HG03432 (cell line): ENCODE results near the gene SATB1.

Experiments used
- ATAC-seq: cut with Tn5 transposase; IDR thresholded peaks from one replicate; pipeline ENCODE4 v1.9.1; 2021; ENCODE audit warnings: mild to moderate bottlenecking, moderate library complexity; ENCODE audit not compliant: unreplicated experiment

Gene SATB1

DNA sequence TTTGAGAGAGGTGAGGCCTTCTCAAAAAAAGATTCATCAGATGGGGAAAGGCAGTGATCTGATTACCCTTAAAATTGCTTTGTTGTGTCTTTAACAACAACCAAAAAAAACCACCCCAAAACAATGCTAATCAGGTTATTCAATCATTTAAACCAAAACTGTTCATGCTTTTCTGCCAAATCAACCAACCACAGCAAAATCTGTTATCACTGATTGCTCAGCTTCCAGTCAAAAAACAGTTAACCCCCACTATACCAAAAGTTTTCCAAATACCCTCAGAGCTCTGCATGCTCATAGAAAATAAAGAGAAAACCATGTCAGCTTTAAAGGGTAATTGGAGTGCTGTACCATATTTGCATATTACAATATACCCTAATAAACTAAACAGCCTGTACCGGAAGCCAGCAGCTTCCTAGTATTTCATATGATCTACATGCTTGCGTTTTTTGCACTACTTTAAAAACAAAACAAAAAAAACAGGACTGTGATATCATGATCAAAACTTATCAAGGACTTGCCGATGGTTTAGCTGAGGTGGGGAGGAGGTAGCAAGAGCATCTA, 22.8 kb downstream of the SATB1 start:
- no peak for ATAC-seq

DNA sequence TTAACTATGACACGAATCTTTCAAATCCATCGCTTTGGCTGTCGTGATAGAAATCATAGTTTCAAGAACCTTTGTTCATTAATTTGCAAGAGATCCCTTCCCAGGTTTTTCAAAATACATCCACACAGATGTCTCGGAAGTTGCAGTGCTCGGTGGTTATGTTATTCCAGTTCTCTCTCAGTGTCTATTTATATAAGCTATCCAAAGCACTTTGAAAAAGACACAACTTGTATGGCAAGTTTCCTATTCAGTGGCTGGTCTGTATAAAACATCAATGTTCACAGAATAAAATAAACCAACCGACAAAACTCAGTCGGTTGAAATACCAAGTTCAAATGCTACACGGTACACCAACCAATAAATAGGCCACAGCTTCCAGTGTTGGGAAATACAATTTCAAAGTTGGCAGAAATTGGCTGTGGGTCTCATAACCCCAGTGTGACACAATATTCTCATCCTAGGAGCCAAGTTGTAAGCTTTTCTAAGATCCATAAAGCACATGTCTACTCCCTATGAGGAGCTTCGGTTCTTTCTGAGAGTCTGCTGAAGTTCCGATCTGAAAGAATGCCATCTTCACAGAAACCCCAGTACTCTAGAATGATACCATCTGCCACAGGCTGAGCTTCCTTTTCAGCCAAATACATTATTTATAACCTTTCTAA, 23.7 kb downstream of the SATB1 start:
- no peak for ATAC-seq

DNA sequence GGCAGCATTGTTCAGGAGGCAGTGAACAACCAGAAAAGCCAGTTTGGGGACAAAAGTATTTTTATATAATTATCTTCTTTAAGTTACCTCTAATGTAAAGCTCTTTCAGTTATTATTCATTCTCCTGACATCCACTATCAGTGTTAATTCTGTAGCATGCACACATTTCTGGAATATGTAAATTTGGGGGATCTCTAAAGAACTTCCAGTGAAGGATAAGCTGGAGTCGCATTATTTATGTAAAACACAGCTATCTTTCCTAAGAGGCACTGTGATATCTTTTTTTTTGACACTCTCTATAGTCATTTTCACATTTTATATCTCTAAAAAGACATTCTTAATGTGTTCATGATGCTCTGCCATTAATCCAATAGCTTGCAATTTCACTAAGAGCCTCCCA, 26.7 kb downstream of the SATB1 start:
- ATAC-seq: no peak

DNA sequence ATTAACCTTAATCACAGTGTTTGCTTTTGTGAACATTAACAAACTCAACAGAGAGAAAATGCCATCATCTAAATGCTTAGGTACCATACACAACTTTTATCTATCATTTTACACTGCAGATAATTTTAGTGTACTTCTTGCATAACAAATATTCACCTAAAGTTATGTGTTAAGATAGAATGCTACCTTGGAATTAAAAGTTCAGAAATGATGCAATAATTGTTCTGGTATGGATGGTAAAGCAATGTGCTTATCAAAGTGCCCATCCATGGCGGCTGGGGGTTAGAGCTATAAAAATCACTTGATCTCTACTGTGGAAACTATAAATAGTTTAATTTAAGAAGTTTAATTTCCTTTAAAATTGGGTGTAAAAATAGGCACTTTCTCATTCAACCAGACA, 28.7 kb downstream of the SATB1 start:
- ATAC-seq: no peak

DNA sequence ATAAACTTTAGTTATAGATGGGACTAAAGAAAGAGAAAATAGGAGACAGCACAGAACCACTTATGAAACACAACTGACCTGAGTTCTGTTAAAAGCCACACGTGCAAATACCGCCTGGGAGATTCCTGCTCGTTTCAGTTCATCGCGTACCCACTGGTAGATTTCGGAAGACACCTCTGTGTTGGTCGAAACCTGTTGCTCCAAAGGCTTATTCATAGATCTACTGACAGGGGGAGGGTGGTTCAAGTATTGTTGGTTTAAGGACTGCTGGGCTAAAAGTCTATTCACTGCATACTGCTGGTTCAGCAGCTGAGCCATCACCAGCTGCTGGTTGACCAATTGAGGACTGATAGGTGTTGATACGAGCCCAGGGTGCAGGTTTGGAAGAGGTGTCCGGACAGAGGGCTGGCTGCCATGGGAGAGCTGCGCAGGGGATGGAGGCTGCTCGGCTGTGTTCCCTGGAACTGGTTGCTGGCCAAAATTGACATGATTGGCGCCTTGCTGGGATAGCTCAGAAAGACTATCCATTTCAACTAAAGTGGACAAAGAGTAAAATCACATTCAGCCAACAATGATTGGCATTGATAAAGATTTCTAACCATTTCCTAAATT, 30.6 kb downstream of the SATB1 start:
- ATAC-seq: no peak

DNA sequence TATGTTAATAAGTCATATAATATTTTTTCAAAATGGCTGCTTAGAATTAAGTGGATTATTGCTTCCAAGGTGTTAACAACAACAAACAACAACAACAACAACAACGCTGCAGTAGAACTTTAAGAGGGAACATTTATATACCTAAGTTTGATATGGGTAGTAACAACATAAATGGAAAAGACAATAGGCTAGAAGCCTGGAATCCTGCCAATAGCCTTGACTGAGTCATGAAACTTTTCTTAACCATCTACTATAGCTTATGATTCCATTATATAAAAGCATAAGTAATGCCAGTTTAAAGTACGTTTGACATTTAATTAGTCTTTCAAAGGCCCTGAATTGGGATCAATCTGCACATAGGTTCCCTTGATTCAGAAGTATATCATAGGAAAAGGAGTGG, 31.2 kb downstream of the SATB1 start:
- no peak for ATAC-seq

DNA sequence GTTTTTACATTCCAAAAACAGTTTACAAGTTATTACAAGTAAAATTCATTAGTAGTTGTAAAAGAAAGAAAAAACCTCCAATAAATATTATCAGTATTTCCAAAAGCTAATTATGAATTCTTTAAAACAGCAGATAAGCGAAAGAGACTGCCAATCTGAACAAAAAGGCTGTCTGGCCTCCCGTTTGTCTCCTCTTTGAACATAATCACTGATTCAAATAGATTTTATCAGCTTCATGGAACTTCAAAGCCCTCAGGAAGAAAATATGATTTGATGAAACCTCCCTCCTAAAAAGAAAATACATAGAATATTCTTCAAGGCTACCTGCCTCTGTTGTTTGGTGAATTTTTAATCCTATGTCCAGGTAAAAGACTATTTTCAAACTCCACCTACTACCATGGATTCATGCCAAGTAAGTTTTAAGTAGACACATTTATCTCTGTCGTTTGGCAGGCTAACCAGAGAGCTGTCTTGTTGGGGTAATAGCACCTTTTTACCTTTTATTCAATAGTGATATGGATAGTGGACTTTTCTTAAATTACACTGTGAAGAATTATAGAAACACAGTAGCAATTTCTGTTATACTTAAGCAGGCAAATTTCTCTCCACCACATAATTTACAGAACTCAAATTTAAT, 35.0 kb downstream of the SATB1 start:
- no peak for ATAC-seq

DNA sequence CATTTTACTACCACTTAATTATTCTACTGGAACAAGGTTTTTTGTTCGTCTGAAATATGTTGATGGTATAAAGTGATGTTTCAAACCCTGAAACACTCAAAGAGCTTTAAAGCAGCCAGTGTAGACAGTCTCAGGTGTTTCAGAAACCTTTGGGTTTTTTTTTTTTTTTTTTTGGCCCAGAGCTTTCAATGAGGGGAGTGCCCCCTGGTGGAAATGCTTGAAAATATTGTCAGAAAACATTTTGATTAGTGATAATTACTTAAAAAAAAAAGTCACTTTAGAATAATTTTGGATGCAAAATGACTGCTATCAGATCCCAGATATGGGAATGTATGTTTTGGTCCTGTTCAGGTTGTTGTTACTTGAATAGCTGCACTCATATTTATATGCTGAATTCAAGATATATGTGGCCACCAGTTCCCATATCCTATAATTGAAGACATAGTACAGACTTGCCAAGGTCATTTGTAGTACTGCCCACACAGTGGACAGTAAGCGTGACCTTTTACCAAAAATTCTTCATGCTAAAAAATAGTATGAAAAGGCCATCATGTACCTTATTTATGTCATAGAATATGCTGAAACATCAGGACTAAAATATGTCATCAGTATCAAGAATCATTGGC, 35.9 kb downstream of the SATB1 start:
- ATAC-seq: no peak

DNA sequence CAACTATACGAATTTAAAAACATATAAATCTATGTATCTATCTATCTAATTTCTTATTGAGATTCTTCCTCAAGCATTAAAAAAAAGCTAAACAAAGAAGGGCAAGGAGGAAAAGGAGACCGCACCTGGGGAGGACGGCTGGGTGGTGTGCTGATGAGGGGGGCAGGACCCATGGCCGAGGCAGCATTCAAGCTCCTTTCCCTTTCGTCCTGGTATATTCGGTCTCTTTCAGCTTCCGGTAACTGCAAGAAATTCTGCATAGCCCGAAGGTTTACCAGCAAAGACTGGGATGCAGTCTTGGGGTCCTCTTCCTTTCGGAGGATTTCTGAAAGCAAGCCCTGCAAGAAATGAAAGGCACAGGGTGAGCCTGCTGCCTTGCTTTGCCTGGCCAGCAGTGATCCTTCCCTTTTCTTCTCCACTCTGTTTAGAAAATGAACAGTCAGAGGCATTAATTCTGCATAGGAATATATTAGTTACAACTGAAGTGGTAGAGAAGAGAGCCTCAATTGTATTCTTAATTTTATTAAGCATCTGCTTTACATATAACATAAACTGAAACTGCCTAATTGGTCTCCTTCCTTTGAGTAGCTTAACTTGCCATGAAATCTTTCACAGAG, 38.8 kb downstream of the SATB1 start:
- no peak for ATAC-seq

DNA sequence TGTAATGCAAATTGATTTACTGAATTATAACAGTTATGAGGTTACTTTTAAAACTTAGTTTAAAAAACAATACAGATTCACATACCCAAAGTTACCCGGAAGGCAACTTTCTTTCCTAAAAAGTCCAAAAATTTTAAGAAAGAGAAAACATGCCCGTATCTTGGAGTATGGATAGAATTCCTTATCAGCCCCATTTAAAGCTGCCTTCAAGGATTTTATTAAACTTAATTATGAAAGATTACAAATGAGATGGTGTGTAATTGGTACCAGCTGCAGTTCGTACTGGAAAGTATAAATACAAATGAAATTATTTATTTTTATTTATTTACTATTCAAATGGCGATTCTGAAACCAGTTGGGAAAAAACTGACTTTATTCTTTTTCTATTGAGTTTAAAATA, 39.4 kb downstream of the SATB1 start:
- ATAC-seq: no peak

DNA sequence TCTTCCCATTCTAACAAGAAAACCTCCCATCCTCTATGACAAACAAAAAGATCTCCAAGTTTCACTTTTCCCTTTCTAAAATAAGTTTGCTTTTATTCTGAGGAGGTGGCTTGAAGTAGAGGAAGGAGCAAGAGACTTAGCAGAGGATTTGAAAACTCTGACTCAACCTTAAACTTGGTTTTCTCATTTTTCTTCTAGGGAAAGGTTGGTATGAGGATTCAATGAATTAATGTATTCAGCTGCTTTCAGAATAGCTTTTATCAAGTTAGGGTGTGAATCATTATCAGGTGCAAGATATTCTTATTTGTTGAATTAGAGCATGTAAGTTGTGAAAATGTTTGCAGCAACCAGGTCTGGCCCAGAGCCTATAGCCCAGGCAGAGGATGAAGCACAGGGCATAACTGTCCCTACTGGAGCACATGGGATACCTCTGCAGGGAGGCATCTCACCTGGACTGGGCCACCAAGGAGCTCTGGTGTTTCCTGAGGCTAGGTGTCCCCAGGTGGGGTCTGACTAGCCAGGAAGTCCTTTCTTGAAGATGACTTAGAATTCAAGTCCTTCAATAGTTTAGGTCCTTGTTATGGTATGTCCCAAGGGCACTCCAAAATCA, 42.3 kb downstream of the SATB1 start:
- no peak for ATAC-seq

DNA sequence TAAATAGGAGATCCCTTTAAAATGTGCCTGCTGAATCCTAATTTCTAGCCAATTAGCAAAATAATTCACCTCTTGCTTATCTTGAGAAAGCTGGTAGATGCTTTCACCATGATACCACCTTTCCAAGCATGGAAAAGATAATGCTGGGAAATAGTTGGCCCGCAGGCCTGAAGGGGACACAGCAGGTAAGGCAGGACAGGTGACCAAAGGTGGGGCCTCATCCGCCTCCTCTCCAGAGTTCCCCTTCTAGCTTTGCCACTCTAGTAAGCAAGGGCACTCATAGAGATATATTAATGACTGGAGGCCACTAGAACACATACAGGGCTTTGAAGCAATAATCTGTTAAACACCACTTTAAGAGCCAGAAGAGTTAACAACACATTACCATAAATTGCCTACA, 45.5 kb downstream of the SATB1 start:
- ATAC-seq: no peak

DNA sequence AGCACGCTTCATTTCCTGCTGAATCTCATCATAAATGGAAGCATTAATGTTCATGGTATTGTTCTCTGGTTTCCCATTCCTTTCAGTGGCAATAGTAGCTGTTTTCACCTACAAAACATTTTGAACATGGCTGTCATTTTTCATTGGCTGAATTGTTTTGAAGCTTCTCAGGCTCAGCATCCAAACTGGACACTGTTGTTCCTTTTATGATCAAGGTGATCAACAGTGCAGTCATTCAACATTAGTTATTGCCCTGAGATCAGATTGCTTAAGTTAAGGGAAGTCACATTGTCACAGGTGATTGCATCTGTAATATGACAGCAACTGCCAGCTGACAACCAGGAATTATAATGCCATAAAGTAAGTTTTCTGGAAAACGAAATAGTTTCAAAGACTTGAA, 46.9 kb downstream of the SATB1 start:
- no peak for ATAC-seq

DNA sequence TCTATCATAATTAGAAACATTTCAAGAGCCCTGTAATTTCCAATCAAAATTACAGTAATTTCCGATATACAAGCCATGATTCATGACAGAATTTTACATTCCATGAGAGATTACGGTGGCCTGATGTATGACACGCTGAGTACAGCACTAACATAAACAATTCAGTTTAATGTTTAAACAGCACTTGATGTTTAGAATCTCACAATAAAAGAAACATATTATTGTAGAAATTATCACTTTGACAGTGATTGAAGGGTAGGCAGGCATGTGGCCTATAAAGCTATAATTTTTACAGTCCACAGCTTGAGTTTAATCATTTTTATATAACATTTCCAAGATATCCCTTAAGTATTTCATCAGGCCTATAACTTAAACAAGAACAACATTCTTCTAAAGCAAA, 48.5 kb downstream of the SATB1 start:
- no peak for ATAC-seq

DNA sequence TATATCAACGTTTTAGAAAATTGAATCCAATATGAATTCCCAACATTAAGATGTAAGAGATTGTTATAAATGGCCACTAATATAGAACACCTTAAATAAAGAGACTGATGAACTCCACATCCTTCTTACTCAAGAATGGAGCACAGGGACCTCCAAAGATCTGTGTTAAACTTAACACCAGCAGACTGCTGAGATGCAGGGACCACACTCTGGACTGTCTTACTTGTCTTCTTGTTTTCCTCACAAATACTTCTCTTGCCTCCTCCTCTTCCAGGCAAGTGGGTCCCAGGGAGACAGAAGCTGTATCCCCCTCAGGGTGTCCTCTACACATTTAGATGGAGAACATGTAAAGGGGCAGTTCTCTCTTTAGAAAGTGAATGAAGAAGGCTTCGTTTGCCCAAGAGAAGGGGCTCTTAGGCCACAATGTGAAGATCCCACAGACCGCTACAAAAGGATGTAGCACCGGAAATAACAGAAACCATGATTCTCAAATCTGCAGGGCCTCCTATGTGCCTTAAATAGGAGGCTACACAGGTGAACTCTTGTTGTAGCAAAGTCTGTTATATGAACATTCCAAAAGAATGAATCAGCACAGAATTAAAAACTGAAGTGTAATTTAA, 52.2 kb downstream of the SATB1 start:
- no peak for ATAC-seq

DNA sequence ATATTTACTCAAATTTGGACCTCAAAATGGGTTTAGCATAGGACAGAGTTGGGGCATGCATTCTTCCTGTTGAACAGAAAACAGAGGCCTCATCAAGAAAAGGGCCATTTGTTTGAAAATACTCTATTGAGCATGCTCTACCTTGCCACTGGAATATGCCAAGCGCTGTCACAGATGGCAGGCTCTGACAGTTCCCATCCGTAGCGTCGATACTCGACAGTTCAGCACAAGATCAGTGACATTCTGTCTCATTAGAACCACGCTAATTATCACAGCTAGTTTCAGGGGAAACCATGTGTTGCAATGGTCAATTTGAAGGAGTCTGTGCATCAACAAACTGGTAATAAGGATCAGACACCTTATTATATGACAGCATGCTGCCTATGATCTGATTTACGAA, 54.5 kb downstream of the SATB1 start:
- no peak for ATAC-seq

DNA sequence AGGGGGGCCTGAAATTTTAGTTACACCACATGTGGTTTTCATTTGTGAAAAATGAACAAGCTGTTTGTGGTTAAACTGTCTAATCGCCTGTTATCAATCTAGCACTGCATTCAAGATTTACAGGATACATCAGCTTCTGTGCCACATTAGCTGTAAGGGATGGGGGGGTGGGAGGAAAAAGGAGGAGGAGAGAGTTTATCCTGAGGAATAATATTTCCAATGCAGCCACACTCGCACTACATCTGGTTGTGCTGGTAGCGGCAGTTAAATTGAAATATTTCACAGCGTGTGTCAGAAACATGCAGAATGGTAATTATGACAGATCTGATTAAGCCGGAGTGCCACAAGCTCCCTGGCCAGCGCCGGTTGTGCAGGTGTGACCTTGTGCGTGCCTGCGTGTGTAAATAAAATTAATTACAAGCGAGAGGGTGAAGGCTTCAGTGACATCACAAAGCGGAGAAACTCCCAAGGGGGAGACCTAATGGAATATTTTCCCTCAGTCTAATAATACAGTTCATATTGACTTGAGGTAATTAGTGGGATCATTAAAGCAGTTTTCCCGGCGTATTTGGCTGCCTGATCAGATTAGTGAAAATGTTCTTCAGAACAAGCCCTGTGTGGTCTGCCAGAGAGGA, 55.5 kb downstream of the SATB1 start:
- ATAC-seq: no peak

DNA sequence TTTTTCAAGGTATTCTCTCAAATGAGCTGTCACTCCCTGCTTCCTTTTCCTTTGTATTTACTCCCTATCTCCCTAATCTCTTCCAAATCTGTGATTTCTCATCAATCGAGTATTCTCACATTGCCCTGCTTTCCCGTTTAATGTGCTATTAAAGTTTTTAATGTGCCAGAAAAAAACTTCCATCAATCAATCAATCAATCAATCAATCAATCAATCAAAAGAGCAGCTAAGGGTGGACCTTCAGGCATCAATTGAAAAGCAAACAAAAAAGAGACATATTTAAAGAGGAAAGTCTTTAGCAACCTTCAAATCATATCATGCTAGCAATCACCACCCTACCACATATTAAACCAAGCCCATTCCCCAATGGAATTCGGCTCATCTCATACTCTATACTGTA, 58.9 kb downstream of the SATB1 start:
- ATAC-seq: no peak

DNA sequence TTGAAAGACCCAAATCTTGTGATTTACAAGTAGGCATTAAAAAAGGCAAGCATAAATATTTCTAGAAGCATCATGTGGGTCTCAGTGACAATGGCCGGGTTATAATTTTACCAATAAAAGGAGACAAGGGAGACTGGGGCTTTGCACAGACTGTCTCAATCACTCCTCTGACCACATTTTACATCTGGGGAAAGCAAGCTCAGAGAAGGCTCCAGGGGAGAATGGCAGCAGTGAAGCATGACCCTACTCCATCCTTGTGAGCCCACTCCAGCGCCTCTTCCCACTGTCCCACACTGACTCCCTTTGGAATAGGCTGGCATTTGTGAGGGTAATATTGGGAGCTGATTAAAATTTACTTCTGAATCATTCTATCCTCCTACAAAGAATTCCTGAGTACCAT, 61.8 kb downstream of the SATB1 start:
- no peak for ATAC-seq

DNA sequence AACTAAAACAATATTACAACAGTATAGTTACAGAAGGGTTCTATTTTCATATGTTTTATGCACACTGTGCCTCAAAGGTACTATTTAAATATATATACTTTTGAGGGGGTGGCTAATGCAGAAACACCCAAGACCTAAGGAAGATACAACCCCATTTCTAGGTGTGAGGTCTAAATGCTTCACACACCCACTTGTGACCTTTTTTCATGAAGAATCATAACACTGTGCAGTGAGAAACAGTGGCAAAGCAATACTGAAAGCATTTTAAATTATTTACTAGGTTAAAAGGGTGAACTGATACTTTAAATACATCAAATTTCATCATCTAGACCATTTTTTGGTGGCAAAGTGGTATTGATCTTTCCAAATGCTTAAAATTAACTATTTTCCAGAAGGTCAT, 67.4 kb downstream of the SATB1 start:
- no peak for ATAC-seq
